ENCODE data around the gene SMDT1.
"Not testable (repeated sequence)": the region's sequence is repeated elsewhere in the genome, so short reads cannot be mapped to it uniquely, and the experiment has no call there.

SMDT1 gene

GRCh38 chr22:42115420-42115830 lies 35.9 kb downstream of the SMDT1 start:
- DNase-seq = not testable (repeated sequence)

GRCh38 chr22:42116848-42117424 lies 37.4 kb downstream of the SMDT1 start:
- DNase-seq = no peak

- DNase-seq = peak; percentile 19
These were observed 40.9 kb downstream of the SMDT1 start for GRCh38 chr22:42120231-42121021.

GRCh38 chr22:42123529-42123928 lies 44.0 kb downstream of the SMDT1 start:
- DNase-seq = not testable (repeated sequence)

- no peak for DNase-seq
These were observed 48.1 kb downstream of the SMDT1 start for GRCh38 chr22:42127606-42128005.

GRCh38 chr22:42128007-42128406 lies 48.5 kb downstream of the SMDT1 start:
- DNase-seq = not testable (repeated sequence)

GRCh38 chr22:42128776-42129694 lies 49.5 kb downstream of the SMDT1 start:
- not testable (repeated sequence) for DNase-seq

GRCh38 chr22:42130182-42130581 lies 50.7 kb downstream of the SMDT1 start:
- DNase-seq = not testable (repeated sequence)

- not testable (repeated sequence) for DNase-seq
These were observed 51.3 kb downstream of the SMDT1 start, which contains the start of gene CYP2D6 for GRCh38 chr22:42130639-42131431. Gene CYP2D6 (minus strand): TSS chr22:42130810. CDS start chr22:42130791, 19 bp downstream.

GRCh38 chr22:42131562-42131961 lies 52.1 kb downstream of the SMDT1 start:
- no peak for DNase-seq

GRCh38 chr22:42132457-42132856 lies 53.0 kb downstream of the SMDT1 start:
- DNase-seq = no peak
